Retinal pigment epithelial cell (primary cell): ENCODE data around the gene CCDC180.

Experiments used
- DNase-seq: peaks from one replicate; pipeline ENCODE4 v3.0.0-alpha.2; 2010; ENCODE audit warnings: low read depth
- H3K4me3 ChIP-seq: 2 replicates; pipeline ENCODE4 v1.5.1; 2011; ENCODE audit warnings: mild to moderate bottlenecking, low read length, control low read depth, moderate library complexity
- CTCF ChIP-seq: conservative IDR thresholded peaks from 2 replicates; pipeline ENCODE4 v1.5.1; 2011; ENCODE audit warnings: low read depth, low read length, control low read depth, inconsistent platforms

Gene CCDC180

DNA sequence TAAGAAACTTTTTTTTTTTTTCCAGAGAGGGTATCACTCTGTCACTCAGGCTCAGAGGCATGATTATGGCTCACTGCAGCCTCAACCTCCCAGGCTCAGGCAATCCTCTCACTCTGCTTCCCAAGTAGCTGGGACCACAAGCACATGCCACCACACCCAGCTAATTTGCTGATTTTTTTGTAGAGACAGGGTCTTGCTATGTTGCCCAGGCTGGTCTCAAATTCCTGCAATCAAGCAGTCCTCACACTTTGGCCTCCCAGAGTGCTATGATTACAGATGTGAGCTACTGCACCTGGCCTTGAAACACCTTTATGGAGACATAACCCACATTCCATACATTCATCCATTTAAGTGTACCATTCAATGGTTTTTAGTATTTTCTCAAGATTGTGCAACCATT is 23.7 kb upstream of the CCDC180 start:
- TF ChIP-seq CTCF: no peak
- no peak overlapping the region for H3K4me3 ChIP-seq
- no peak for DNase-seq

DNA sequence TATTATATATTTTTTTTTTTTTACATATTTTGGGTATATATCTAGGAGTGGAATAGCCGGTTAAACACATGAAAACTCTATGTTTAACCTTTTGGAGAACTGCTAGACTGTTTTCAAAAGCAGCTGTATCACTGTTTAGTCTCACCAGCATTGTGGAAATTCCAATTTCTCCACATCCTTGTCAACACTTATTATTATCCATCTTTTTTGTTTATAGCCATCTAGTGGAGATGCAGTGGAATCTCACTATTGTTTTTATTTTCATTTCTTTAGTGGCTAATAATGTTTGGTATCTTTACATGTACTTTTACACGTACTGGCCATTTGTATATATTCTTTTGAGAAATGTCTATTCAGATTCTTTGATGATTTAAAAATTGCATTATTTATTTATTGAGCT is 22.7 kb upstream of the CCDC180 start:
- no peak for DNase-seq
- peak; percentile 3 for TF ChIP-seq CTCF
- no peak overlapping the region for H3K4me3 ChIP-seq

GRCh38 chr9:97292200-97292599 is 15.3 kb upstream of the CCDC180 start:
- H3K4me3 ChIP-seq: no peak overlapping the region
- no peak for TF ChIP-seq CTCF
- no peak for DNase-seq

DNA sequence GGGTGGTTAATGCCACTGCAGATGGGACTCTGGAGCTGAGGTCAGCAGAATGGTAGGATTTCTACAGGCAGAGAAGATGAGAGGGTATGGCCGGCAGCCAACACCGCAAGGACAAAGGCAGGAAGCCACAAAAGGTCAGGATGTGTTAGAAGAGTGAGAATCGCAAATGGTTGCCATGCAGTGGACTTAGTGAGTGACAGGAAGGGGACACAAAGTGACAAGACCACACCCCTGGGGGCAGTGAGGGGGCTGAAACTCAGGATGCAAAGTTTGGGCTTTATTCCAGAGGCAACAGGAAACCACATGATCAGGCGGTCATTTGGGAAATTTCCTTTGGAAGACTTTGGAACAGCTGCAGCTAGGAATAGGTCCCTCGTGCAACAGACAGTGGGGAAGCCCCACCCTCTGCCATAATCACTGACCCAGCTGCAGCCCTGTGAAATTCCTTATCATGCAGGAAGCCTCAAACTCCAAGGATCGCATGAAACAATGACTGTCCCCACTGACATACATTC is 14.2 kb upstream of the CCDC180 start:
- no peak for DNase-seq
- TF ChIP-seq CTCF: no peak
- no peak overlapping the region for H3K4me3 ChIP-seq

DNA sequence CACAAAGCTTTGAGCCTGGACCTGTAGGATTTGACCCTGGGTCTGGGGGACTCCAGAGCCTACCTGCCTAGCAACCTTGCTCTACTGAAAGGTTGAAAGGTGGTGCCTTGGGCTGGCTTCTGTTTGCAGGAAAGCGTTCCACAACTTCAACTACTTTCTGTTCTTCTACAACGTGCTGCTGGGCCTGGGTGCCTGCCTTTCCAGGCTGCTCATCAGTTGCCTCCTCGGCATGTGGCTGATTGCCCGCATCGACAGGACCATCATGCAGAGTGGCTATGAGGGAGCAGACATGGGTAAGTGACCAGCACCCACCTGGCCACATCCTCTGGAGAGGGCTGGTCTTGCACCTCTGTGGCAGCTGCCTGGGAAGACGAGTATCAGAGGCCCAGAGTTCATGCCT is 13.6 kb upstream of the CCDC180 start:
- H3K4me3 ChIP-seq: no peak overlapping the region
- DNase-seq: no peak
- TF ChIP-seq CTCF: no peak

DNA sequence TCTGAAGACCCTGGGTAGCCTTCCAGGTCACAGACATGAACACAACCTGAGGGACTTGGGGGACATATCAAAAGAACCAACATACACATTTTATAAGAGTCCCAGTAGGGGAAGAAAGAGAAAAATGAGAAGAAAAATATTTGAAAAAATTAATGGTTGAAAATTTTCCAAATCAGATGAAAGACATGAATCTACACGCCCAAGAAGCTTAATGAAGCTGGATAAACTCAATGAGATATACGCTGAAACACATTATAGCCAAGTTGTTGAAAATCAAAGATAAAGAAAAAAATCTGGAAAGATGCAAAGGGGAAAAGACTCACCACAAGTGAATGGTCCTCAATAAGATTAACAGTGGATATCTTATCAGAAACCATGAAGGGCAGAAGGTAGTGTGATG is 9.6 kb upstream of the CCDC180 start:
- no peak for TF ChIP-seq CTCF
- no peak for DNase-seq
- H3K4me3 ChIP-seq: no peak overlapping the region

- H3K4me3 ChIP-seq: no peak overlapping the region
- no peak for TF ChIP-seq CTCF
- DNase-seq: no peak
These were observed 7.5 kb upstream of the CCDC180 start for GRCh38 chr9:97299809-97300414.
